ACC112 (cell line): ENCODE results near the gene FASLG.
"Not testable (repeated sequence)": the region's sequence is repeated elsewhere in the genome, so short reads cannot be mapped to it uniquely, and the experiment has no call there.

Experiments used
- H2AFZ ChIP-seq: fragments of 200-600 bp; sonication (generic); one replicate; pipeline ENCODE4 v1.6.0; 2017; ENCODE audit warnings: antibody characterized with exemption, low read length; ENCODE audit not compliant: unreplicated experiment
- H3K27ac ChIP-seq: fragments of 200-600 bp; sonication (generic); 2 replicates; pipeline ENCODE4 v1.5.1; 2014; ENCODE audit warnings: low read depth, mild to moderate bottlenecking, antibody characterized with exemption, low read length, moderate library complexity
- H3K27me3 ChIP-seq: fragments of 200-600 bp; sonication (generic); 2 replicates; pipeline ENCODE4 v1.6.1; 2014; ENCODE audit warnings: mild to moderate bottlenecking, antibody characterized with exemption, low read length, moderate library complexity, mixed read lengths; ENCODE audit not compliant: insufficient read depth
- H3K36me3 ChIP-seq: fragments of 200-600 bp; sonication (generic); 2 replicates; pipeline ENCODE4 v1.6.1; 2016; ENCODE audit warnings: mild to moderate bottlenecking, antibody characterized with exemption, low read length, moderate library complexity, mixed read lengths; ENCODE audit not compliant: insufficient read depth
- H3K4me1 ChIP-seq: fragments of 200-600 bp; sonication (generic); one replicate; pipeline ENCODE4 v1.6.1; 2016; ENCODE audit warnings: low read length, mixed read lengths; ENCODE audit not compliant: insufficient read depth, unreplicated experiment, control insufficient read depth
- H3K4me3 ChIP-seq: fragments of 200-600 bp; sonication (generic); 2 replicates; pipeline ENCODE4 v1.5.1; 2014; ENCODE audit warnings: mild to moderate bottlenecking, low read depth, low read length
- H3K79me2 ChIP-seq: fragments of 200-600 bp; sonication (generic); one replicate; pipeline ENCODE4 v1.6.0; 2016; ENCODE audit warnings: low read length; ENCODE audit not compliant: control insufficient read depth, unreplicated experiment, insufficient read depth

Gene FASLG

DNA sequence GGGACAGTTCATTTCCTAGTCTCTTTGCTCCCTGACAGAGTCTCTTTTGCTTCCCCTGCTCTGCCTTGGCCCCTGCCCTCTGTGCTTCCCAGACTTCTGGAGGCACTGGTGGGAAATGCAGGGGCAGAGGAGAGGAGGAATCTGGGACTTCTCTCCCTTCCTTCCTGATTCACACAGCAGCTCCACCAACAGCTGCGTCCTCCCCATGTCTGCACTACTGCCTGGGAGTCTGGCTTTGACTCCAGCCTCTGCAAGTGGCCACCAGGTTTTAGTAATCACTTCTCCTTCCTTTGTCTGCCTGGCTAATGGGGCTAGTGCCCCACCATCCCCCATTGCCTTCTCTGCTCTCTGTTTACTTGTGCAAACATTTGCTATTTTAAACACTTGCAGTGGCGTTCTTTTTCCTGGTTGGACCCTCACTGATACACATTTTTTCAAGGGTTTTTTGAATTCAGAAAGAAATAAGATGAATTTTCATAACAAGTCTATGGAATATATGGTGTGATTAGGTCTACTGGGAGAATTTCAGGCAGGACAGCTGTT, 21.9 kb downstream of the FASLG start:
- no peak overlapping the region for H2AFZ ChIP-seq
- H3K4me1 ChIP-seq = no peaks in the 10 kb centered on the region
- H3K79me2 ChIP-seq = no peaks in the 10 kb centered on the region
- no peaks in the 10 kb centered on the region for H3K27me3 ChIP-seq
- H3K36me3 ChIP-seq = no peaks in the 10 kb centered on the region
- H3K4me3 ChIP-seq = no peak overlapping the region
- H3K27ac ChIP-seq = no peak overlapping the region

DNA sequence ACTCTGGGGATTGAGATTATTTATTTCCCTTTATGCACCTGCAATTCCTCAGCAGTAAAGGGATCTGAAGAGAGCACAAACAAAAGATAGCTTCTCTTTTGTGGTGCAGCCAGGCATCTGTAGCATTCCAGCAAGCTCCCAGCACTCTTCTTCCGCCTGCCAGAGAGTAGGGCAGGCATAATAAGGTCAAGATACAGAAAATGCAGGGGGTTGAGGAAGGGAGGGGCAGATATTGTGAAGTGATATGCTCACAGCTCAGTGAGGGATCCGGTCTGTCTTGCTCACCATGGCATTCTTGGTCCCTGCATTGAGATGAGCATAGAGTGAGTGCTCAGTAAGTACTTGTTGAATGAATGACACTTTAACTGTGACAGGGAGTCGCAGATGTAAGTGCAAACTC, 23.9 kb downstream of the FASLG start:
- H3K36me3 ChIP-seq = no peaks in the 10 kb centered on the region
- no peak overlapping the region for H3K4me3 ChIP-seq
- H3K79me2 ChIP-seq = no peaks in the 10 kb centered on the region
- H3K4me1 ChIP-seq = no peaks in the 10 kb centered on the region
- no peaks in the 10 kb centered on the region for H3K27me3 ChIP-seq
- no peak overlapping the region for H2AFZ ChIP-seq
- no peak overlapping the region for H3K27ac ChIP-seq

DNA sequence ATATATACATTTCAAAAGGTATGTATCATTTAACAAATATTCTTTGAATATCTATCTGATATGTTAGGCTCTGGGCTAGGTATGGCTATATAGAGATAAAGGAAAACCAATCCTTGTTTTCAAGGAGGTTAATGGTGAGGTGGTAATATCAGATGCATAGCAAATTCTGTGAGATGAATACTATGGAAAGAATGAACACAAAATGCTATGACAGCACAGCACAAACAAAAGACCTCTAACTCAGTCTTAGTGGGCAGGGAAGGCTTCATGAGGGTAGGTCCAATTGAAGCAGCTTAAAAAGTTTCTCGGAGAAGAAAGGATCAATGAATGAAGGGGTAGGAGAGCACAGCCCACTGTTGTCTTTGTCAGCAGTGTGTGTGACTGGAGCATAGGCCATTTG, 27.2 kb downstream of the FASLG start:
- Histone ChIP-seq H3K36me3 (no peaks in the 10 kb centered on the region), H3K4me3 (no peak overlapping the region), H3K4me1 (no peaks in the 10 kb centered on the region), H3K79me2 (no peaks in the 10 kb centered on the region), H3K27me3 (no peaks in the 10 kb centered on the region), H2AFZ (no peak overlapping the region), H3K27ac (no peak overlapping the region)

DNA sequence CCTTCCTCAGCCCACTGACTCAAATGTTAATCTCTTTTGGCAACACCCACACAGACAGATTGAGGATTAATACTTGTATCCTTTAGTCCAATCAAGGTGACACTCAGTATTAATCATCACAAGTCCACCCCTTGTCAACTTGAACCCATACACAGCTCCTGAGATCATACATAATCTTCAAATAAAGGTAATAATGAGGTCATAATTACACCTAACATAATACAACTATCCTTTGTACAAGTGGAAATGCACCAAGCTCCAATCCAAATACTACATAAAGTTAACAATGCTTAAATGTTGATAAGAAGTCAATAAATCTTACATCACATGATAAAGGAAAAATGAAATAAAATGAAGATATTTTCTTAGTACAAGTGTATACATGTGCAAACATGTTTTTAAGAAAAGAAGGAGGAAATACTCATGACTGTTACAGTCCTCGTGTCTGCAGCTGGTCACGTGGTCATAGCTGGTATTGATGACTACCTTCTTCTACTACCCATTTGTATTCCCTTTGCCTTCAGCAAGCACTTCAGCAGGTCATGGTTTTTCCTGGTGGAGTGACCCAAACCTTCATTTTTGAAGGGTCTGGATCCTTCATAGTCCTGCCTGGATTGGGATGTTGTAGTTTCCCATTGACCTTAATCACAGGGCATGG, 29.7 kb downstream of the FASLG start:
- not testable (repeated sequence) for H3K27ac ChIP-seq, H3K4me3 ChIP-seq, H3K4me1 ChIP-seq, H3K79me2 ChIP-seq, H3K27me3 ChIP-seq, H2AFZ ChIP-seq, H3K36me3 ChIP-seq

DNA sequence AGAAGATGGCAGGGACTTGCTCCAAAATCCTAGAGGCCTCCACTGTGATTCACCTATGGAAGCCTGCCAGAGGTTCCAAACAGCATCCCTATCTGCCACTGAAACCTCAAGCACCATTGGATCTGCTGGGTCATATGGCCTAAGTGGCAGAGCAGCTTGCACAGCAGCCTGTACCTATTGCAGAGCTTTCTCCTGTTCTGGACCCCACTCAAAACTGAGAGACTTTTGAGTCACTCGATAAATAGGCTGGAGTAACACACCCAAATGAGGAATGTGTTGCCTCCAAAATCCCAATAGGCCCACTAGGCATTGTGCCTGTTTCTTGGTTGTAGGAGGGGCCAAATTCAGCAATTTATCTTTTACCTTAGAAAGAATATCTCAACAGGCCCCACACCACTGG, 32.0 kb downstream of the FASLG start:
- not testable (repeated sequence) for H2AFZ ChIP-seq, H3K27me3 ChIP-seq, H3K79me2 ChIP-seq, H3K4me3 ChIP-seq, H3K27ac ChIP-seq, H3K36me3 ChIP-seq, H3K4me1 ChIP-seq

DNA sequence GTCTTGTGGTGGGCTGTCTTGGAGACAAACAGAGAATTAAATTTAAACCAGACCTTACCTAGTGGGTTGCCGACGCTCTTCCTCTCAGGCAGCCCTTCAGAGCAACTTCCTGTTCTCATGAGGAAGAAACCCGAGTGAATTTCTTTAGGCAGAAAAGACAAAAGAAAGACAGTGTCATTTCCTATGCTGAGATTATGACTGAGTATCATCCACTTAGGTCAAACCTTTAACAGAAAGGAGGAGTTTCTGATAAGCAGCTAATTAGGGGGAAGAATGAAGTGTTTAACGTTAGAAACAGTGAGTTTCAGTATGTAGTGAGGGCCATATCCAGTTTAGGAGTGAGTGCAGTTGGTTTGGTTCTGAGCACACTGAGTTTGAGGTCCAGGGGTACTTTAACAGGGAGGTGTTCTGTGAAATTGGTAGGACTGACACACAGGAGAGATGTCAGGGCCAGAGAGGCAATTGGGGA, 38.7 kb downstream of the FASLG start:
- Histone ChIP-seq H3K79me2 (no peaks in the 10 kb centered on the region), H3K4me3 (no peak overlapping the region), H3K36me3 (no peaks in the 10 kb centered on the region), H3K4me1 (peaks cover 17% of the 10 kb centered on the region), H3K27me3 (no peaks in the 10 kb centered on the region), H2AFZ (no peak overlapping the region), H3K27ac (no peak overlapping the region)

DNA sequence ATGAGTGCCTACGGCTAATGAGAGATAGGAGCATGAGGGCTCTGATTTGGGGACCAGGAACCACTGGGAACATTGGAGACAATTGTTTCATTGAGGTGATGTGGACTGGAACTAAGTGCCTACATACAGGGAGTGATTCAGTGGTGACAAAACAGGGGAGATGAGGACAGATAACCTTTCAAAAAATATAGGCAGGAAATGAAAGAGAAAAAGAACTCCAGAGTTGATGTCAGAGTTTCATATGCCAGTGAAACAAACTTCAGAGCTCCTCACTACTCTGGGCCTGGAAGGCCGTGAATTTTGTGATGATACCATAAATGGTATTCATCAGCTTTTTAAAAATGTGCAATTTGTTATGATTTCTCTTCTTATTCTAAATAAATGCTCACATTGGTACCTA, 39.3 kb downstream of the FASLG start:
- H3K4me3 ChIP-seq = no peak overlapping the region
- H3K27me3 ChIP-seq = no peaks in the 10 kb centered on the region
- no peaks in the 10 kb centered on the region for H3K36me3 ChIP-seq
- H2AFZ ChIP-seq = peak overlapping the region; percentile 77
- H3K27ac ChIP-seq = no peak overlapping the region
- H3K4me1 ChIP-seq = peaks cover 17% of the 10 kb centered on the region
- H3K79me2 ChIP-seq = no peaks in the 10 kb centered on the region

DNA sequence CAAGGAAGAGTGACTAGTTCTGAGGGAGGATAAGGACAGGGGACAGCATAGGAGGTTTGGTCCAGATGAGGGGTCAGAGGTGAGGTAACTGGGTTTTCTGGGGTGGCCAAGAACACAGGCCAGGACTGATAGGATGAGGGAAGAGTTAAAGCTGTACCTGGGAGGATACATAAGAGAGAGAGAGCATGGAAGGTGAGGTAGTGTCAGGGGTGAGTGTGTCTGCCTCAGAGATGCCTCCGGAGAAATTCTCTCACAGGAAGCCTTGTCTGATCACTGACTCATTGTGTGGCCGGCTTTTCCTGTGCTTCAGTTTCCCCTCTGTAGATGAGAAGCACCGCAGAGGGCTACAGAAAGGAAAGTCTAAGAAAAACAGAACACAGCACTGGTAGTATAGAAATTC, 40.2 kb downstream of the FASLG start:
- H3K79me2 ChIP-seq = no peaks in the 10 kb centered on the region
- H2AFZ ChIP-seq = peak overlapping the region; percentile 60
- H3K4me1 ChIP-seq = peaks cover 17% of the 10 kb centered on the region
- H3K4me3 ChIP-seq = no peak overlapping the region
- no peaks in the 10 kb centered on the region for H3K36me3 ChIP-seq
- H3K27me3 ChIP-seq = no peaks in the 10 kb centered on the region
- no peak overlapping the region for H3K27ac ChIP-seq

DNA sequence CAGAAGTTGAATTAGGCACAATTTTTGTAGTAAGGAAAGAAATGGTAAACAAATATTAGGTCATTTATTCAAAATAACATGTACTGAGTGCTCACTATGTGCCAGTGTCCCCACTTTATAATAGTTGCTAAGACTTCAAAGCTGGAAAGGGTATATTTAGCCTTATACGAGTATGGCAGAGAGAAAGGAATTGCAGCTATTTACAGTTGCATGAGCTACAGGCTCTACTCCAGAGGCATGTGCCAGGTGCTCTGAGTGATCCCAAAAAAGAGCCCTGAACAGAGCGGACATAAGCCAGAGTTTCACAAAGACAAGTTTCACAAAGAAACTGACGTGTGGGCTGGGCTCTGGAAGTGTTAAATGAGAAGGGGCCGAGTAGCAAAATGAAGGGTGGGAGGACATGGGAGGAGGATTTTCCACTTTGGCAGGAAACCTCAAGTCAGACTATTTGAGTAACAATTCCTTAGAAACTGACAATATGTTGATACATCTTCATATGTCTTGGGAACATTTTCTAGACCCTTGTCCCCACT, 40.9 kb downstream of the FASLG start:
- Histone ChIP-seq H3K79me2 (no peaks in the 10 kb centered on the region), H2AFZ (peak overlapping the region; percentile 60), H3K27ac (no peak overlapping the region)

DNA sequence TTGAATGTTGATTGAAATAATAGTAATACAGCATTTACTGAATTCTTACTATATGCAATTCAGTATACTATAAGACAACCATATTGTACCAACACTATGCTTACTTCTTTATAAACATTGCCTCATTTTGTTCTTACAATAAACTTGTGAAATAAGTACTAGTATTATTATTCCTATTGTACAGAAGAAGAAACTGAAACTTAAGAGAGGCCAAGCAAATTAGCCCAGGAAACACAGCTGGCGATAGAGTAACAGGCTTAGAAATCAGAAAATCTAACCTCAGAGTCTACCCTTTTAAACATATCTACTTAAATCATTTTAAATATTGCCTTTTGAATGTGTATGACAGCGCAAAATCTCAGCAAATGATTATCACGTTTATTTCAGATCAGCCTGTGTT, 41.7 kb downstream of the FASLG start:
- no peaks in the 10 kb centered on the region for H3K36me3 ChIP-seq
- no peaks in the 10 kb centered on the region for H3K79me2 ChIP-seq
- no peak overlapping the region for H3K27ac ChIP-seq
- H3K27me3 ChIP-seq = no peaks in the 10 kb centered on the region
- no peak overlapping the region for H2AFZ ChIP-seq
- H3K4me3 ChIP-seq = no peak overlapping the region
- H3K4me1 ChIP-seq = peaks cover 17% of the 10 kb centered on the region

More for the DNA sequence above, 40.9 kb downstream of the FASLG start:
- Histone ChIP-seq H3K27me3 (no peaks in the 10 kb centered on the region), H3K4me1 (peaks cover 17% of the 10 kb centered on the region), H3K36me3 (no peaks in the 10 kb centered on the region), H3K4me3 (no peak overlapping the region)

DNA sequence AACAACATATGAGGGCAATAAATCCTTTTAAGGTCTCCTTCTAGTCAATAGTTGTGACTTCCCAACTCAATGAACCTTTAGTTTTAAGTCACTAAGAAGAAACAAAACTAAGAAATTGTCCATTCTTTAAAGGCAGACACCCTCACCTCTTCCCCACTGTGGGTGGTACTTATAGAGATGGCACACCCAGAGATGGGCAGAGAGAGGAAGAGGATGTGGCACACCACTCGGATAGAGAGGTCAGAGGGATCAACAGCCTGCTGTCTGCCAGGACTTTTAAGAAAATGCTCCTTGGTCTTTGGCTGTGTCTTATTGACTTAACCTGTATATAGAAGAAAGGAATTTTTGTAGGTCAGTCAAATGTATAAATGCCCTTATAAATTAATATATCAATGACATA, 45.1 kb downstream of the FASLG start:
- Histone ChIP-seq H2AFZ (no peak overlapping the region), H3K27me3 (no peaks in the 10 kb centered on the region), H3K36me3 (no peaks in the 10 kb centered on the region), H3K4me1 (peaks cover 7% of the 10 kb centered on the region), H3K4me3 (no peak overlapping the region), H3K79me2 (no peaks in the 10 kb centered on the region), H3K27ac (no peak overlapping the region)
